Upper lobe of right lung (tissue), 1 donor: ENCODE measurements around the gene YKT6. TPM values are rescaled to one million over a fixed set of nuclear protein-coding genes. Genes with fewer than 3 reads are reported as not detected.
A peak's percentile ranks its signal among the peaks of the same experiment; 100 is the strongest.

Source experiments
- ATAC-seq: fragments of 200-7000 bp; cut with Tn5 transposase; one replicate; pipeline ENCODE4 v1.9.1; 2020; ENCODE audit warnings: mild to moderate bottlenecking, moderate library complexity
- DNase-seq: peaks from one replicate; pipeline ENCODE4 v3.0.0-alpha.2; 2020
- H3K27ac ChIP-seq: fragments of 200-600 bp; one replicate; pipeline ENCODE4 v1.8.0; 2022
- H3K27me3 ChIP-seq: fragments of 200-600 bp; one replicate; pipeline ENCODE4 v1.8.0; 2022; ENCODE audit warnings: mild to moderate bottlenecking
- H3K36me3 ChIP-seq: fragments of 200-600 bp; one replicate; pipeline ENCODE4 v1.8.0; 2022
- H3K4me1 ChIP-seq: fragments of 200-600 bp; one replicate; pipeline ENCODE4 v1.8.0; 2022
- H3K4me3 ChIP-seq: fragments of 200-600 bp; one replicate; pipeline ENCODE4 v1.8.0; 2022; ENCODE audit warnings: mild to moderate bottlenecking
- H3K9me3 ChIP-seq: fragments of 200-600 bp; one replicate; pipeline ENCODE4 v1.8.0; 2022
- intact Hi-C: fragments of 100-400 bp; cut with DNase I; formaldehyde crosslinking; loops from one replicate; pipeline ENCODE4 v1.11.0; 2022
- total RNA-seq: library from RNA; stranded (reverse); fragmentation: NEBNext Ultra II Directional; extraction: Animal tissue kit (Norgen Biotek cat#: 25700); gene quantifications from one replicate; pipeline ENCODE4 v1.2.1, GENCODE V29; 2021
- TF ChIP-seq, protein P1 (sequence below): fragments of 200-600 bp; IDR thresholded peaks from one replicate; pipeline ENCODE4 v1.8.0; 2022; ENCODE audit warnings: antibody characterized with exemption
- donor health status: DM: no; HTN: yes; CAD: no; lungs with severe emphysema.

YKT6 gene
- total RNA-seq, 1 donor from 2014 or later, result 54.7 TPM

DNA sequence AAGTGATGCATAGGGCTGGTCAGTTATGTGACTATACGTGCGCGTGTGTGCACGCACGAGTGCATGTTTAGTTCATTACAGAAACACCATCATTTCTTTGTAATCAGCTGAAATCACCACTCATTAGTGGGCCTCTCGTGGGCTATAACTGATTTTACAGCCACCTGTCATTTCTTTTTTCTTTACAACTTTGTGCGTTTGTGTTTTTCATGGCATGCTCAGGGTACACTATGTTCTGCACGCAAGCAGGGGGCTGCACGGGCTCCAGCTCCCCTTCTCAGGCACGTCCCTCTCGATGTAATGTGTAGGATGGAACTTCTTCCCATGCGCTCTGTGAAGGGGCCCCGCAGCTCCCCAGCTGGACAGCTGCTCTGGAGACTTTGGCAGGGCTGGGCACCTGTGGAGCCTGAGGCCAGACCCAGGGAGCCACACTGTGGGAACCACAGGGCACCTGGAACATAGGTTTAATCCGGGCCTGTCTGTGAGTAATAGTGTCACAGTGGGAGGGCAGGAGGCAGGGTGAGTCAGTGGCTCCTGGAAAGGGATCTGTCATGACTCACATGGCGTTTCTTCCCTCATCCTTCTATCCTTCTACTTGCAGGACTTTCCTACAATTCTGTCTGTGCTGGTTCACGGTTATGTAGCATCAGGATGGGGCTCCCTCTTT lies 16.4 kb upstream of the YKT6 start:
- ATAC-seq, result no peak
- TF ChIP-seq, protein P1, sequence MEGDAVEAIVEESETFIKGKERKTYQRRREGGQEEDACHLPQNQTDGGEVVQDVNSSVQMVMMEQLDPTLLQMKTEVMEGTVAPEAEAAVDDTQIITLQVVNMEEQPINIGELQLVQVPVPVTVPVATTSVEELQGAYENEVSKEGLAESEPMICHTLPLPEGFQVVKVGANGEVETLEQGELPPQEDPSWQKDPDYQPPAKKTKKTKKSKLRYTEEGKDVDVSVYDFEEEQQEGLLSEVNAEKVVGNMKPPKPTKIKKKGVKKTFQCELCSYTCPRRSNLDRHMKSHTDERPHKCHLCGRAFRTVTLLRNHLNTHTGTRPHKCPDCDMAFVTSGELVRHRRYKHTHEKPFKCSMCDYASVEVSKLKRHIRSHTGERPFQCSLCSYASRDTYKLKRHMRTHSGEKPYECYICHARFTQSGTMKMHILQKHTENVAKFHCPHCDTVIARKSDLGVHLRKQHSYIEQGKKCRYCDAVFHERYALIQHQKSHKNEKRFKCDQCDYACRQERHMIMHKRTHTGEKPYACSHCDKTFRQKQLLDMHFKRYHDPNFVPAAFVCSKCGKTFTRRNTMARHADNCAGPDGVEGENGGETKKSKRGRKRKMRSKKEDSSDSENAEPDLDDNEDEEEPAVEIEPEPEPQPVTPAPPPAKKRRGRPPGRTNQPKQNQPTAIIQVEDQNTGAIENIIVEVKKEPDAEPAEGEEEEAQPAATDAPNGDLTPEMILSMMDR, result no peak
- H3K4me1 ChIP-seq, result no peaks in the 10 kb centered on the region
- no peaks in the 10 kb centered on the region for H3K36me3 ChIP-seq
- H3K9me3 ChIP-seq, result no peaks in the 10 kb centered on the region
- no peak overlapping the region for H3K4me3 ChIP-seq
- H3K27me3 ChIP-seq, result no peaks in the 10 kb centered on the region
- intact Hi-C loops, result no loop called here
- H3K27ac ChIP-seq, result no peak overlapping the region
- peak; percentile 42 for DNase-seq

DNA sequence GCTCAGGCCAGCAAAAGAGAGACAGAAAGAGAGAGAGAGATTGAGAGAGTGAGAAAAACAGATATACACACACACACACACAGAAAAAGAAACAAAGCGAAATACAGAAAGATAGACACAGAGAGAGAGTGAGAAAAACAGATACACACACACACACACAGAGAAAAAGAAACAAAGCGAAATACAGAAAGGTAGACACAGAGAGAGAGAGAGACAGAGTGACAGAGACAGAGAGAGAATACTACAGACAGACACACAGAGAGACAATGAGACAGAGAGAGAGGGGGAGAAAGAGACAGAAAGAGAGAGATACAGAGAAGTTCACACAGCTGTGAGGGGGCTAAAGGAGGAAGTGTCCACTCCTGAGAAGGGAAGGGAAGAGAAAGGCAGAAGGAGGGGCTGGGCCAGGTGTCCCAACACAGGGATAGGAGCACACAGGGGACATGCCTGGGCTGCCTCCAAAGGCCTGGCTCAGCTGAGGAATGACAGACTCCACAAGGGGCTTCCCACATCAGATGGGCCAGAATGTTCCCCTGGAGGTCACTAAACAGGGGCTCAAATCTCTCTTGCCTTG lies 15.8 kb upstream of the YKT6 start:
- no peak for ATAC-seq
- Histone ChIP-seq H3K27me3 (no peaks in the 10 kb centered on the region), H3K9me3 (no peaks in the 10 kb centered on the region), H3K4me1 (no peaks in the 10 kb centered on the region), H3K27ac (no peak overlapping the region), H3K4me3 (no peak overlapping the region), H3K36me3 (no peaks in the 10 kb centered on the region)
- TF ChIP-seq, protein P1, result no peak
- DNase-seq, result no peak
- intact Hi-C loops, result no loop called here

DNA sequence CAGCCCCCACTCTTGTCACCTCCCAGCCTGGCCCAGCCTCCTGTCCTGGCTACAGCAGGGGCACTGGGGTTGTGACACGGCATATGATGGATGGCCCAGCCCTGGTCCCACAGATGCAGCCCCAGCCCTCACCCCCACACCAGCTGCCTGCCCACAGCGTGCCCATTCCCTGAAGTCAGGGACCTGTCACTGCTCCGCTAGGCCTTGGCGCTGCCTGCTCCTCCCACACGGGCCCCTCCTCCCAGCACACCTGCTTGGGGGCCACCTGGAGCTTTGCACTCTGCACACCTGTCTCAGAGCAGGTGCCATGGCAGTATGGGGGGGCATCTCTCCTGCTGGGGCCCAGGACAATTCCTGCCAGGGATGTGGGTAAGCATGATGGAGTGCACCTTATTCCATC lies 15.0 kb upstream of the YKT6 start:
- intact Hi-C loops, result no loop called here
- no peak for ATAC-seq
- no peak overlapping the region for H3K27ac ChIP-seq

DNA sequence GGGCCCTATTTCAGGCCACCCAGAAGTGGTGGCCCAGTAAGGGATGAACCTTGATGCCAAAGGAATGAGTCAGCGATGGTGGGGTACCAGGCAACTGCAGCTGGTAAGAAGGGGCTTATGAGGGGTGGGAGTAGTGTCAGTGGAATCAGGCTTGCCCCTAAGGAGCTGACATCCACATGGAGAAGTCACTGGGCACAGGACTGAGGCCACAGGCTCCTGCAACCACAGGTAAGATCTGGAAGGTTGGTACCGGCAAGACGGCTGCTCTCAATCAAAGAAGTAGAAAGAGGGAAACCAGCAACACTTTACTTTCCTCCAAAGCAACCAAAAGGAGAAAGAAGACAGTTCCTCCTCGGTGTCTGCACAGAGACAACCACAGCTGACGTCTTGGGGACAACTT lies 14.0 kb upstream of the YKT6 start:
- H3K27me3 ChIP-seq, result no peaks in the 10 kb centered on the region
- H3K9me3 ChIP-seq, result no peaks in the 10 kb centered on the region
- no peaks in the 10 kb centered on the region for H3K36me3 ChIP-seq
- intact Hi-C loops, result no loop called here
- TF ChIP-seq, protein P1, result no peak
- DNase-seq, result peak; percentile 28
- ATAC-seq, result no peak
- no peaks in the 10 kb centered on the region for H3K4me1 ChIP-seq
- no peak overlapping the region for H3K27ac ChIP-seq
- H3K4me3 ChIP-seq, result no peak overlapping the region

More for the DNA sequence above, 15.0 kb upstream of the YKT6 start:
- H3K4me3 ChIP-seq, result no peak overlapping the region
- TF ChIP-seq, protein P1, result no peak
- H3K27me3 ChIP-seq, result no peaks in the 10 kb centered on the region
- H3K9me3 ChIP-seq, result no peaks in the 10 kb centered on the region
- H3K4me1 ChIP-seq, result no peaks in the 10 kb centered on the region
- peak; percentile 54 for DNase-seq
- H3K36me3 ChIP-seq, result no peaks in the 10 kb centered on the region

DNA sequence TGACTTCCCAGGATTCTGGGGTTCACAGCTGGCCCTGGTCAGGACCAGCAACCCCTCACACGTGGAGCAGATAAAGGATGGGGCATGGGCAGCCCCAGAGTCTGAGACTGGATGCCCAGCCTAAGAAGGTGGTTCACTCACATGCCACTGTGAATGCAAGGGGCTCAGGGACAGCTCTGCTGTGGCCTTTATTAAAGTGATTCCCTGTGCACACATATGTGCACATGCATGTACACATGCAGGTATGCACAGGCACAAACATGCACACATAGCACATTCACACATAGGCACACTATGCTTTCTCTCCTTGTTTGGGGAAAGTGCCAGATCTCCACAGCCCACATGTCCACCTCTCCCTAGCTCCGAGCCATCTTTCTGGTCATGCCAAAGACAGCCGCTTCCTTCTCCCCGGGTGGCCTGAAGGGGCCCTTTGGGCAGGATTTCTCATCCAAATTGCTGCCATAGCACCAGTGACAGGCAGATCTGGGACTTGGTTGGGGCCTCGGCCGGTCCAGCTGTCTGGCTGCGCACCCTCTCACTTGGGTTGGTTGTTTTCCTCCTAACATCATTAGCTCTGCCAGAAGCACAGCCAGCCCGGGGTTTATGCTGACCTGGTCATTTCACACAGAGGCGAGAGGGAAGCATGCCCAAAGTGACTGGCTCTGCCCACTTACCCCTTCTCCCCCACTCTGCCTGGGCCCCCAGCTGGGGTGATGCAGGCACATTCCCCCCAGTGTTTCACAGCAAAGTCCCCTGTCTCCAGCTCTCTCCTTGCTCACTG lies 13.0 kb upstream of the YKT6 start:
- Histone ChIP-seq H3K27ac (no peak overlapping the region), H3K4me3 (no peak overlapping the region), H3K27me3 (no peaks in the 10 kb centered on the region), H3K4me1 (no peaks in the 10 kb centered on the region), H3K36me3 (no peaks in the 10 kb centered on the region), H3K9me3 (no peaks in the 10 kb centered on the region)
- DNase-seq (peak; percentile 55), ATAC-seq (no peak)
- intact Hi-C loops, result no loop called here
- TF ChIP-seq, protein P1, result no peak
